ENCODE data around the gene TAC3. TPM values are rescaled to one million over a fixed set of nuclear protein-coding genes. Genes with fewer than 3 reads are reported as not detected.

The TAC3 gene
- total RNA-seq, 4 donors from 2014 or later: not detected

DNA sequence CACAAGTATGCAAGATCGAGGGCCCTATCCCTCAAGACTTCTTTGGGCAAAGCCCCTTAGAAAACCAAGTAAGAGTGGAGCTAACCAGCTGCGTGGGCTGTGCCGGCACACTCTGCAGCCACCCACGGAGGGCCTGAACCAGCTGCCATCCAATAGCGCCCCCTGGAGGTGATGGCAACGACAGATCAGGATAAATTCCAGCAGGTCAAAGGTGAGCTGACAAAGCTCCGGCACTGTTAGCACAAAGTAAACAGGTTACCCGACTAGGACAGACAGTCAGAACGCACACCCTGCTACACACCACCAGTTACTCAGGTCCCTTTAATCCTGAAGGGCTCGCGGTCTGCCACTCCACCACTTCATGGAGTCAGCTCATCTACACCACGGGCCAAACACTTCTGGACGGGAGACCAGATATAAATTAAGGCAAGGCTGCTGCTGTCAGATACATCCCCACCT, 14.9 kb downstream of the TAC3 start:
- intact Hi-C loops (cut with DNase I): no loop called here
- H3K4me1 ChIP-seq: peaks cover 7 to 47% (median 13%) of the 10 kb centered on the region in 3 donors
- no peak for DNase-seq
- H3K27ac ChIP-seq: peak overlapping the region in 3 of 4 donors; percentile 14 to 42 (median 31)
- TF ChIP-seq, protein P1, sequence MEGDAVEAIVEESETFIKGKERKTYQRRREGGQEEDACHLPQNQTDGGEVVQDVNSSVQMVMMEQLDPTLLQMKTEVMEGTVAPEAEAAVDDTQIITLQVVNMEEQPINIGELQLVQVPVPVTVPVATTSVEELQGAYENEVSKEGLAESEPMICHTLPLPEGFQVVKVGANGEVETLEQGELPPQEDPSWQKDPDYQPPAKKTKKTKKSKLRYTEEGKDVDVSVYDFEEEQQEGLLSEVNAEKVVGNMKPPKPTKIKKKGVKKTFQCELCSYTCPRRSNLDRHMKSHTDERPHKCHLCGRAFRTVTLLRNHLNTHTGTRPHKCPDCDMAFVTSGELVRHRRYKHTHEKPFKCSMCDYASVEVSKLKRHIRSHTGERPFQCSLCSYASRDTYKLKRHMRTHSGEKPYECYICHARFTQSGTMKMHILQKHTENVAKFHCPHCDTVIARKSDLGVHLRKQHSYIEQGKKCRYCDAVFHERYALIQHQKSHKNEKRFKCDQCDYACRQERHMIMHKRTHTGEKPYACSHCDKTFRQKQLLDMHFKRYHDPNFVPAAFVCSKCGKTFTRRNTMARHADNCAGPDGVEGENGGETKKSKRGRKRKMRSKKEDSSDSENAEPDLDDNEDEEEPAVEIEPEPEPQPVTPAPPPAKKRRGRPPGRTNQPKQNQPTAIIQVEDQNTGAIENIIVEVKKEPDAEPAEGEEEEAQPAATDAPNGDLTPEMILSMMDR (IDR thresholded peaks at IDR 0.05): peak; percentile 64 to 89 (median 78)
- TF ChIP-seq POLR2A (IDR thresholded peaks at IDR 0.05): no peak
- H3K36me3 ChIP-seq: peaks cover 16 to 66% (median 20%) of the 10 kb centered on the region in 3 donors
- no peaks in the 10 kb centered on the region for H3K9me3 ChIP-seq
- H3K27me3 ChIP-seq: no peaks in the 10 kb centered on the region
- H3K4me3 ChIP-seq: no peak overlapping the region
- WGBS, 2 donors: 27 to 35% methylated on average over 7 to 10 of the region's 13 CpGs

DNA sequence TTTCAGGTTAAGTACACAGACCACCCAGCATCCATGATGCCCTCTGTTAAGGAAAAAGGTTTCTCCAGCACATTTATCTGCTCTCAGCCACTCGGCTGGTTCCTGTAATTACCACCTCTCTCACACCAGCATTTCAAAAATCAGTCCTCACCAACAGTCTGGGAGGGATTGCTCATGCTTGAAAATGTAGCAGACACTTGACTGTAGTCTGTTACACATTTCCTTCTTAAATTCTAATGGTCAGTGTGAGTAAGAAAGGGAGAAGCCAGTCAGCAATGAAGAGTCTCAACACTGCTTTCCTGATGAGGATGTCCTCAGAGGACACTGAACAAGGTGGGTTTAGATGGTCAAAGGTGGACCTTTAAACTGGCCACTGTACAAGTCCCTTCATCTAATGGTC, 15.9 kb downstream of the TAC3 start:
- no peak for DNase-seq
- intact Hi-C loops (cut with DNase I): no loop called here
- TF ChIP-seq, protein P1 (IDR thresholded peaks at IDR 0.05): no peak
- no peak for TF ChIP-seq POLR2A (IDR thresholded peaks at IDR 0.05)
- H3K27me3 ChIP-seq: no peaks in the 10 kb centered on the region
- peaks cover 16 to 76% (median 20%) of the 10 kb centered on the region in 3 donors for H3K36me3 ChIP-seq
- WGBS, 2 donors: 55 to 73% methylated on average over 1 of the region's 1 CpG
- no peaks in the 10 kb centered on the region for H3K9me3 ChIP-seq
- H3K4me1 ChIP-seq: peaks cover 3 to 42% (median 10%) of the 10 kb centered on the region in 3 donors
- H3K4me3 ChIP-seq: no peak overlapping the region
- no peak overlapping the region for H3K27ac ChIP-seq

DNA sequence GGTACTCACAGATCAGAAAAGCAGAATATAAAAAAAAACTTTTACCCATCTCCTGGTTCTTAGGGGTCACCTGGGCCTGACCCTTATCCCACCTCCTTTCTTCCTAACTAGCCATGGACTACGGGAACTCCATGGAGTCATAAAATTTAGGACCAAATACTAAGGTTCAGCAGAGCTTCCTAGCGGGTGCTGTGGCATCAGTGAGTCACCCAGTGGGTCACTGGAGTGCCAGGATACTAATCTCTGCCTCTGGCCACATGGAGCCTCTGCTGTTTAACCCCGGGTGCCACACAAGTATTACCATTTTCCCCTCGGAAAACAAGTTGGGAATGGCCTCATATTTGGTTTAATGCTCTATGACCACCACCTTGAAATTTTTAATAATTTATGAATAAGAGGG, 16.9 kb downstream of the TAC3 start:
- Histone ChIP-seq H3K27me3 (no peaks in the 10 kb centered on the region), H3K36me3 (peaks cover 16 to 78% (median 20%) of the 10 kb centered on the region in 3 donors), H3K4me1 (peaks cover 0 to 33% (median 7%) of the 10 kb centered on the region in 3 donors), H3K27ac (no peak overlapping the region), H3K9me3 (no peaks in the 10 kb centered on the region), H3K4me3 (no peak overlapping the region)
- DNase-seq: no peak
- 74 to 79% methylated on average over 4 of the region's 4 CpGs for WGBS, 2 donors
- TF ChIP-seq POLR2A (IDR thresholded peaks at IDR 0.05): no peak
- TF ChIP-seq, protein P1 (IDR thresholded peaks at IDR 0.05): no peak
- intact Hi-C loops (cut with DNase I): no loop called here

DNA sequence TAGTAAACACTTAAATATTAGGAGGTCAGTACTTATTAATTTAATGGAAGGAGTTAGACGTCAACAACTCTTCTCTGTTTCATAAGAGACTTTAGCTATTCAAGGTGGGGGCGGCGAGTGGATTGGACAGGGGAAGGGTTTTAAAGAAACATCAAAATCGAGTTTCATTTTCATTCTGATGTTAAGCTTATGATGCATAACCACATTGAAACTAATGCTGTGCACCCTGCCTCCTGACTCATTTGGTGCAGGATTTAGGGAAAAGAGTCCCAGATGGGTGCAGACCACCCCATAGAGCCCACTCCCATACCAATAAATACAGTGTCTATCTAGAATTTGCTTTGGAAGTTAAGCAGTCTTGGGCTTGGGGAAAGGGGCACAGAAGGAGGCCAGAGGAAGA, 17.3 kb downstream of the TAC3 start:
- H3K4me3 ChIP-seq: no peak overlapping the region
- peaks cover 13 to 73% (median 19%) of the 10 kb centered on the region in 3 donors for H3K36me3 ChIP-seq
- no peak for DNase-seq
- TF ChIP-seq, protein P1 (IDR thresholded peaks at IDR 0.05): no peak
- TF ChIP-seq POLR2A (IDR thresholded peaks at IDR 0.05): no peak
- intact Hi-C loops (cut with DNase I): no loop called here
- no peaks in the 10 kb centered on the region for H3K27me3 ChIP-seq
- WGBS, 2 donors: 39 to 58% methylated on average over 4 of the region's 4 CpGs
- H3K4me1 ChIP-seq: peaks cover 0 to 29% (median 7%) of the 10 kb centered on the region in 3 donors
- no peak overlapping the region for H3K27ac ChIP-seq
- no peaks in the 10 kb centered on the region for H3K9me3 ChIP-seq

DNA sequence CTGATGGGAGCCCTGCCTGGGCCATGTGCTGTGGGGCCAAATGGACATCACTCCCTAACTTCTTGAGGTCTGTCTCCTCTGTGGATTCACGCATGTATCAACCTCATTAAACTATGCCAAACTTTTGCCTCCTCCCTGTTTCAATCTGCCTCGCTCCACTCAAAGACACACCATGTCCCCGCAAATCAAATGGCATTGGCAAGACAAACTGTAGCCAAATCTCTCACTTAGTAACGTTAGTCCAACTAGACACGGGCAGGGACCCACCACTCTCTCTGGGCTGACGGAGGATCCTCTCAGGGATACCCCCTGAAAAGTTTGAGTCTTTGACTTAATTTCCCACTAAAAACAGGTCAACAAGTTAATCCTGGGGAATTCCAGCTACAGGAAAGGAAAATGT, 18.0 kb downstream of the TAC3 start:
- H3K4me1 ChIP-seq: peaks cover 0 to 29% (median 7%) of the 10 kb centered on the region in 3 donors
- intact Hi-C loops (cut with DNase I): no loop called here
- H3K36me3 ChIP-seq: peaks cover 7 to 66% (median 12%) of the 10 kb centered on the region in 3 donors
- no peak overlapping the region for H3K27ac ChIP-seq
- no peaks in the 10 kb centered on the region for H3K27me3 ChIP-seq
- H3K9me3 ChIP-seq: no peaks in the 10 kb centered on the region
- no peak overlapping the region for H3K4me3 ChIP-seq
- WGBS, 2 donors: 82 to 95% methylated on average over 4 to 6 of the region's 6 CpGs
- no peak for TF ChIP-seq POLR2A (IDR thresholded peaks at IDR 0.05)
- TF ChIP-seq, protein P1 (IDR thresholded peaks at IDR 0.05): no peak
- no peak for DNase-seq
